Spleen (tissue), 7 donors: ENCODE results near the gene BRSK2.

Experiments
- CTCF ChIP-seq, 11 experiments: fragments of 200-600 bp in 7 of 11; fragments of 450-650 bp in 4 of 11; sonication (generic) in 4 of 11; IDR thresholded peaks in 8 of 11; conservative IDR thresholded peaks in 3 of 11; 1 replicate in 7 of 11; 2 replicates in 4 of 11; pipeline versions ENCODE4 v1.4.0 to v1.8.0; 2016 to 2021; ENCODE audit warnings: antibody characterized with exemption in 11 of 11, inconsistent platforms in 4 of 11, mild to moderate bottlenecking in 1 of 11
- POLR2A ChIP-seq, 3 donors: fragments of 450-650 bp; IDR thresholded peaks; one replicate each; pipeline ENCODE4 v1.5.1; 2017; ENCODE audit warnings: antibody characterized with exemption in 3 of 3, mild to moderate bottlenecking in 1 of 3
- donor health status: DM: no; HTN: no; CAD: no; lungs with moderate emphysema.
- donor health status: DM: no; HTN: no; CAD: no.
- donor health status: DM: no; HTN: no; CAD: no.

DNA sequence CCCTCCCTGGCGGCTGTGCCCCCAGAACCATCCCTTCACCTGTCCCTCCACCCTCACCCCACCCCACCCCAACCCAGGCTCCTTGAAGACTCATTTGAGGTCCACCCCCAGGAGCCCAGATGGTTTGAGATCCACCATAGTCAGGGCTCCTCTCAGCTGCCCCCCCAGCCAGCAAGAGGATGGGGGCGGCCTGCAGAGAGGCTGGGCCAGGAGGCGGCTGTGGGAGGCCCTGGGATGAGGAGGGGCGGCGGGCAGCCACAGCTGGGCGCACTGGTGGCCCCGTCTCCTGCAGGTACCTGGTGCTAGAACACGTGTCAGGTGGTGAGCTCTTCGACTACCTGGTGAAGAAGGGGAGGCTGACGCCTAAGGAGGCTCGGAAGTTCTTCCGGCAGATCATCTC, 50.8 kb downstream of the BRSK2 start:
- TF ChIP-seq CTCF (IDR thresholded peaks at IDR 0.05 in 8 of 11, conservative IDR thresholded peaks at IDR 0.05 in 3 of 11) (no peak), POLR2A (IDR thresholded peaks at IDR 0.05) (no peak)
